Activated CD4-positive, CD25-positive, alpha-beta regulatory T cell treated with anti-CD3 and anti-CD28 coated beads, Interleukin-2, amount 50 U/mL, for 24 hours (primary cell): ENCODE results near the gene NOS2.
"Not testable (repeated sequence)": the region's sequence is repeated elsewhere in the genome, so short reads cannot be mapped to it uniquely, and the experiment has no call there.

Experiments
- ATAC-seq, 2 donors: fragments of 150-1000 bp; cut with Tn5 transposase; one replicate each; pipeline ENCODE4 v1.10.0; 2021; ENCODE audit warnings: mild to moderate bottlenecking in 1 of 2, moderate library complexity in 1 of 2

Gene NOS2

GRCh38 chr17:27753726-27754125, 46.6 kb downstream of the NOS2 start:
- ATAC-seq: not testable (repeated sequence)

DNA sequence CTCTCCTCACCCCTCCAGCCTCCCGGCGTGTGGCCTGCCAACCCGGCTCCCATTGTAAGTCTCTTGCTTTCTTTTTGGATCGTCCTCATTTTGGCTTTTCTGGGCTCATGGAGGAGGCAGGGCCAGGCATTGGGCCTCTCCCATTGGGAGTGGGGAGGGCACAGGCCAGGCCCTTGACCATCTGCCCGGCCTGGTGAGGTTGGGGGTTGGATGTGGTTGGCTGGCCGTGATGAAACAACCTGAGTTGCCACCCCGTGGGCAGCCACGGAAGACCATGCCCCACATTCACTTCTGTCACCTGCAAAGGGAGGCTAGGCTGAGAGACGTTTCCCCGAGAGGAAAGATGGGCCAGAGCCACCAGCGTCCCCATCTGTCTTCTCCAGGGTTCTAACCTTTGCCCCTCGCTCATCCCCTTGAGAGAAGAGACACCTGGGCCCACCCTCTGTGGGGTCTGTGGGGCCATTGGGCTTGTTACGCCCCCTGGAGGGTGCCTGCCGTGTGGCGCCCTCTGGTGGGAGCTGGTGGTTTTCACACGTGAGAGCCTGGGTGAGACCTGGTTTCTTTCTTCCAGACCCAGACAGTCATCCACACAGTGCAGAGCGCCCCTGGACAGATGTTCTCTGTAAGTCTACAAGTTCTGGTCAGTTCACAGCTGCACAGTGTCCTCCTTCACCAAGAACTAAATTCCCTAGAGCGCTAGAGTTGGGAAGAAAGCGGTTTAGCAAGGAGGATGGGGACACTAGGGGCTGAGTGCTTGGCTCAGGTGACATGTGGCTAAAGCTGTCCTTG, 47.3 kb downstream of the NOS2 start:
- peak; percentile 35 to 36 for ATAC-seq

GRCh38 chr17:27751622-27752490, 48.5 kb downstream of the NOS2 start:
- ATAC-seq: no peak

GRCh38 chr17:27751166-27751565, 49.2 kb downstream of the NOS2 start:
- no peak for ATAC-seq

DNA sequence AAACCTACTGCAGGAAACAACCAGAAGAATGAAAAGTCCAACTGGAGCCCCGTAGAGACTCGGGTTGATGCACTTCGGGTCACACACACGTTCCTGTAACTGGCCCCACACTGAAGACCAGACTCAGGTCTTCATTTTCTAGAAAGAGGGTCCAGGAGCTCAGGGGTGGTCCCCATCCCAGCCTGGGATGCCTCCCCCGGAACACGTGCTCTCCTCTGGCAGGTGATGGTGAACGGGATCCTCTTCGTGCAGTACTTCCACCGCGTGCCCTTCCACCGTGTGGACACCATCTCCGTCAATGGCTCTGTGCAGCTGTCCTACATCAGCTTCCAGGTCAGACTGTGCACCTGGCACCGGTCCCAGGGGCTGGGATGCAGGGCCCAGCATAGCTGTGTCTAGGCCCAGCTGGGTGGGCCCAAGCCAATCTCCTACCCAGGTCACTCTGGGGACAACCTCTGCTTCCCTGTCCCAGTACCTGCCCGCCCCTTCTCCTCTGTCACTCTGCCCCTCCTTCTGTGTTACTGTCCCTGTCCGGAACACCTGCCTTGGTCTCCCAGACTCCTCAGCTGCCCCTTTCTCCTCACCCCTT, 50.7 kb downstream of the NOS2 start:
- ATAC-seq: not testable (repeated sequence)

DNA sequence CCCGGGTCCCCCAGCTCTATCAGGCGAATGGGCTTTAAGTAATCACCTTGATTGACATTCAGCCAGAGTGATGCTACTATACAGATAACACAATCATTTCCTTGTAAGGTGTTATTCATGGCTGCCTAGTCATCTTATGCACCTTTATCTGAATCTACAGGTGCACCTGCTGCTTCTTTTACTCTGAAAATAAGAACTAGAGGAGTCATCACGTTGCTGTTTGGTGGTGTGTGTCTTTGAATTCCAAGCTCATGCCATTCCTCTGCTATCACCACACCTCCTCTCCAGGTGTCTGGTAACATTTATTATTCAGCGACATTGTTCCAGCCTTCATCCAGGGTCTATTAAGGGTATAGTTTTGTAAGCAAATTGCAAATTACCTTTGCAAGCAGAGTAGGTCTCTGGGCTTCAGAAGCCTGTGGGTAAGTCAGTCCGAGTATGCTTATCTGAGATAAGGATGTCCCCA, 51.9 kb downstream of the NOS2 start:
- ATAC-seq: no peak

GRCh38 chr17:27747462-27748359, 52.6 kb downstream of the NOS2 start:
- ATAC-seq: no peak

GRCh38 chr17:27746881-27747280, 53.4 kb downstream of the NOS2 start:
- no peak for ATAC-seq

DNA sequence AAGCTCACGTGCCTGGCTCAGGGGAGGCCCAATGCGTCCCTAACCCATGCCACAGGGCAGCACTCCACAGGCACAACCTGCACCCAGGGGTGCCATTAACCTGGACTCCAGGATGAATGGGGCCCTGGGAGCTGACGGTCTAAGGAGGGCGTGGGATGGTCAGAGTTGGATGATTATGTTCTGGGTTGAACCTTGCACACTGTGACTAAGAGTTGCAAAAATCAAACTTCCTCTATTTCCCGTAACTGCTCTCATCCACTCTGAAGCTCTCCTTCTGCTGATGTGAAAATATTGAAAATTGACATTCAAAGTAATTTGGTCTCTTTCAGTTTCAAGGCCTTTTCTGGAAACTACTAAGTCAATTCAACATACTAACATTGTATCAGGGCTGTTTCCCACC, 54.0 kb downstream of the NOS2 start:
- ATAC-seq: not testable (repeated sequence)

- ATAC-seq: not testable (repeated sequence)
Measured at GRCh38 chr17:27745207-27745830, 55.0 kb downstream of the NOS2 start.

DNA sequence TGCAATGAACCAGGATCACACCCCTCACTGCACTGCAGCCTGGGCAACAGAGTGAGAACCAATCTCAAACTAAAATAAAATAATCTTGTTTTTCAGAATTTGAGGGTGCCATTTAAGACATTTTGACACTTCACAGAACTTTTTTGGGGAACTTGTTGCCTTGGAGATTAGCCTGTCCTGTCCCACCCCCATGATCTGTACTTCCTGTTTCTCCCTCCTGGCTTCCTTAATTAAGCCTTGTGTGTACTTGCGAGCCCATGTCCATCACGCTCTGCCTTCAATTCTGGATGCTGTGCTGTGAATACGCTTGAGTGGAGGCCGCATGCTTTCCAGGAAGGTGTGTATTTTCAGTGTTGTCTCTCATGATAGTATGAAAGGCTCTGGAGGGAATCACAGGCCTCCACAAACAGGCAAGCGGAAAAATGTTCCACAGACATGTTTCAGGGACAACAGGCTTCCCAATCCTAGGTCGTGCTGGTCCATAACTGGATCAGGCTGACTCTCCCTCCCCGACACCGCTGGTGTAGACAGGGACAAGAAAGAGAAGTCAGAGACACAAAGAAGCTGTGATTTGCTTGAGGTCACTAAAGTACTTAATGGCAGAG, 56.9 kb downstream of the NOS2 start:
- no peak for ATAC-seq

GRCh38 chr17:27741971-27742575, 58.3 kb downstream of the NOS2 start:
- no peak for ATAC-seq

DNA sequence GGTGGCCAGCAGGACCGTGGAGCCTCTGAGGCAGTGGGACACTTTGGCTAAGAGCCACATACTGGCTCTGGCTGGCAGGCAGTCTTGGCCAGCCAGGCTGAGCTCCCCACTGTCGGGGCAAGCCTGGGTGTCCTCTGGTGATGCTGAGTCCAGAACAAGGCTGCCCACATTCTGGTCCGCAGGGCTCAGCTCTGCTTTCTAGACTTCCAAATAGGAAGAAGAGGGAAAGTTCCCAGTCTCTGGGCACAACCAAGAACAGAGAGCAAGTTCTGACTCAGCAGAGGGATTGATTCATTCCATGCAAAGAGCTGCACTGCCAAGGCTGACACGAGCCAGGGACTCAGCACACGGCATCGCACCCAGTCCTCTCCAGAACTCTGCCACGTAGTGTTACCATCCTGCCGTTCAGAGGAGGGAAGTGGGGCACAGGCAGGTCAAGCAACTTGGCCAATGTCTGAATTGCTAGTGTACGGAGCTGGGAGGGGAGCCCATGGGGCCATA, 58.9 kb downstream of the NOS2 start:
- ATAC-seq: no peak

GRCh38 chr17:27740541-27740940, 59.8 kb downstream of the NOS2 start:
- ATAC-seq: not testable (repeated sequence)

DNA sequence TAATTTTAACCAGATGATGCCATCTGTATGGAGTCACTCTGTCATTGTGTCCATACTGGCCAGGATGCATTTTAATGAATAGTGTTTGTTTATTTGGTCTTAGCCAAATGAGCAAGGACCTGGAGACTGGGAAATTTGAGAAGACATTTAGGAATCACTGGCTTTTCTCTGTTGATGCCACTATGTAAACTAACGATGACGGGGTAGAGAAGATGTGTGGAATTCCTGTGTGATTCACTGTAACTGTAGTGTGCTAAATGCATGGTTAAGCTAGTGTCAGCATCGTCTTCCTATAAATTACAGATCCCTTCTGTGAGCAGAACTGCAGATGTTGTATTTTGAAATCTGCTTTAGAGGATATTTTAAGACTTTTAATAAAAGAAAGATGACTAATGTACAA, 66.6 kb downstream of the NOS2 start:
- ATAC-seq: no peak

- ATAC-seq: not testable (repeated sequence)
Measured at GRCh38 chr17:27732746-27733145, 67.6 kb downstream of the NOS2 start.

DNA sequence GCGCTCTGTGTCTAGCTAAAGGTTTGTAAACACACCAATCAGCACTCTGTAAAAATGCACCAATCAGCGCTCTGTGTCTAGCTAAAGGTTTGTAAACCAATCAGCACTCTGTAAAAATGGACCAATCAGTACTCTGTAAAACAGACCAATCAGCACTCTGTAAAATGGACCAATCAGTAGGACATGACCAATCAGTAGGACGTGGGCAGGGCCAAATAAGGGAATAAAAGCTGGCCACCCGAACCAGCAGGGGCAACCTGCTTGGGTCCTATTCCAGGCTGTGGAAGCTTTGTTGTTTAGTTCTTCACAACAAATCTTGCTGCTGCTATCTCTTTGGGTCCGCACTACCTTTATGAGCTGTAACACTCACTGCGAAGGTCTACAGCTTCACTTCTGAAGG, 74.3 kb downstream of the NOS2 start:
- not testable (repeated sequence) for ATAC-seq

GRCh38 chr17:27721797-27722196, 78.5 kb downstream of the NOS2 start:
- ATAC-seq: no peak
